HS-5 (cell line): ENCODE results near the gene PDE1A.
A peak's percentile ranks its signal among the peaks of the same experiment; 100 is the strongest.

Experiments used
- DNase-seq: peaks from one replicate; pipeline ENCODE4 v3.0.0-alpha.2; 2012; ENCODE audit warnings: low read depth

The PDE1A gene

DNA sequence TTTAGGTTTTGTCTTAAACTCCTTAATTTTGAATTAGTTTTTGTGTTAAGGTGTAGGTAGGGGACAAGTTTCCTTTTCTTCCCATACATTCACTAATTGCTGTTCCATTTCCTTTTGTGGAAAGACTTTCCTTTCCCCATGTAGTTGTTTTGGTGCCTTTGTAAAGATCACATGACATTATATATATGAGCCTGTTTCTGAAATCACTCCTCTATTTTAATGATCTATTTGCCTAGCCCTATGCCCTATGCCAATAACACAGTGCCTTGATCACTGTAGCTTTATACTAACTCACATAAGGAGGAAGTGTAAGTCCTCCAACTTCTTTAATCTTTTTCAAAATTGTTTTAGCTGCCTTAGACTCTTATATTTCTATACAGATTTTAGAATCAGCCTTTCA is 229.3 kb downstream of the PDE1A start:
- no peak for DNase-seq

DNA sequence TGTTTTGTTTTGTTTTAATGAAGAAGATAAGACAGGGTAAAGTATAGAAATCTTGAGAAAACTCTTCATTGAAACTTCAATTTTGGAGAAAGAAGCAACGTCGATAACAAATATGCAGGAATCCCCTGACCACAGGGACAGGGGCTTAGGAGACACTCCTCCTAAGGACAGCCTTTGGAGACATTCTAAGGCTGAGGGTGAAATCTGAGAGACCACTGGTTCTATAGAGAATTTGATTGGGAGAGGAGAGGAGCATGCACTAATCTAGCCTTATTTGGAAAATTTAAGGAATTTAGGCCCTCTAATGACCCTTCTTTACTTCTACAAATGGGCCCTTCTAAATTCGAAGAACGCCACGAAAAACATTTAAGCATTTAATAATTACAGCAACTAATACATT is 233.5 kb downstream of the PDE1A start:
- no peak for DNase-seq

DNA sequence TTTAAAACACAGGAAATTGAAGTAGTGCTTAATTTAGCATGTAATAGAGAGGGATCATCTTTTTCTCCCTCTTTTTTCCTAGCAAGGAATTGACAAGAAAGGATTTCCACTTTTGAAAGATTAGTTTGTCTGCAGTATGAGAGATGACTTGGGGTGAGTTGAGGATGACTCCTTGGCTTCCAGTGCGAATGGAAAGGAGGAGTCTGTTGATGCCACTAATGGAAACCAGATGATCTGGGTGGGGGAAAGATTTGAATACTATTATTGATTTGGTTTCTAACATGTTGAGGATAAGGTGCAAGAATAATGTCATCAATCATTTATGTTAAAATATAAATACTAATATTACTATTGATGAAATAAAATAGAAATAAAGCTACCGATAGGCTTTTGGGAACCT is 235.8 kb downstream of the PDE1A start:
- no peak for DNase-seq

DNA sequence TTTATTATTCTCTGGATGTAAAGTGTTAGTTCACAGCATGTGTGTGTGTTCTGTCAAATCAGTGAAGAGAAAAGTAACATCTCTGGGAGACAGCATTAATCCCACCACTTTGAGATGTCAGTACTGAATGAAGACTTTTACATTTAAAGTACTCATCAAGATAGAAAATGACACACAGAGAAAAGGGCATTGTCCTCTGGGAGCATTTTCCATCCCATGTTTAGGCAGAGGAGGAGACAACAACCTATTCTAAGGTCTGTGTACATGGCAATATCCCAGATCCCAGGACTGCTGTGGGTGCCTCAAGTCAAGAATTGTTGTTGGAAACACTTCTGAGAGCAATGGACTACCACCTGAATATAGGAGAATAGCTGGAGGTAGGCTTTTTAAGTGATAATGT is 239.7 kb downstream of the PDE1A start:
- no peak for DNase-seq

DNA sequence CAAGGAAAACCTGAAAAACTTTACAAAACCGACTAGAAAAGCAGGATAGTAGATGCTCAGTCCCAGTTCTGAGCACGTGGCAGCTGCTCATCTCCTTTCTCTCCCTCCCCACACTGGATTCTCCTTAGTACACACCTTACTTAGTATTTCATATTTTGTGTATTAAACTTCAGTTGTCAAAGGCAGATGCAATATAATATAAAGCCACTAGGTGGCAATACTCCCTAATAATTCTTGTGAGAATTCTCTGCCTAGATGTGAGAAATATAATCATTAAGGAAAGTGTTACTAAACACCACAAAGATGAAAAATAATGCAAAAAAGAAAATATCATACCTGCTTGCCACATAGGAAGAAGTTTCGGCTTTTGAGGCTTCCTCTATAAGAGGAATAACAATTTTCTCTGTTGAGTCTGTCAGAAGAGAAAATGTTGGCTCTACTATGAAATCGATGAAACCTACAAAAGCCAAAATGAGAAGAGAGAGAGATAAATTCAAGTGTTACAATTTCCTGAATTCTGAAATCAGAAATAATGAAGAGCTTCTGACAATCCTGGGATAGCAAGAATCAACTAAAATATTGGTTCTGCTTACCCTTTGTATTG is 240.6 kb downstream of the PDE1A start:
- peak; percentile 53 for DNase-seq

DNA sequence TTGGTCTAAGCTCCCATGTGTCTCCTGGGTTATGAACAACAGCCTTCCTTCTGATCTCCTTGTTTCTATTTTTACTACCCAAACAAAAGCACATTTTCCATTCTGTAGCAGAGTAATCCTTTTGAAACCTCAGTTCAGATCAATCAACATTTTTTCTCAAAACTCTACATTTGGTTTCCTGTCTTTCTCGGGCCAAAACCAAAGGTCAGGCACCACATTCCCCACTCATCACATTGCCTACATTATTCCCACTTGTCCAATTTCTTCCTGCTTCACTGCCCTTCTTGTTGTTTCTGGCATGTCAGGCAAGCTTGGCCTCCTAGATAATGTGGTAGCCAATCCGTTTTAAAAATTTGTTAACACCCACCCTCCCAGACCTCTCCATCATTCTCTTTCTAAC is 244.4 kb downstream of the PDE1A start:
- DNase-seq, result no peak

DNA sequence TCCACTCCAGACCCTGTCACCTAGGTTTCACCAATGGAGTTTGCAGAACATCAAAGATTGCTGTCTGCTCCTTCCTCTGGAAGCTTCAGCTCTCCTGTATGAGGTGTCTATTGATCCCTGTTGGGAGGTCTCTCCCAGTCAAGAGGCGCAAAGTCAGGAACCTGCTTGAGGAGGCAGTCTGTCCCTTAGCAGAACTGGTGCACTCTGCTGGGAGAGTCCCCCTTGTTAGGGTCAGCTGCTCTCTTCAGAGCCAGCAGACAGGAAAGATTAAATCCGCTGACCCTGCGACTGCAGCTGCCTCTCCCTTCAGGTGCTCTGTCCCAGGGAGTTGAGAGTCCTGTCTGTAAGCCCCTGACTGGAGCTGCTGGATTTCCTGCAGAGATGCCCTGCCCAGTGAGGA is 245.5 kb downstream of the PDE1A start:
- no peak for DNase-seq

DNA sequence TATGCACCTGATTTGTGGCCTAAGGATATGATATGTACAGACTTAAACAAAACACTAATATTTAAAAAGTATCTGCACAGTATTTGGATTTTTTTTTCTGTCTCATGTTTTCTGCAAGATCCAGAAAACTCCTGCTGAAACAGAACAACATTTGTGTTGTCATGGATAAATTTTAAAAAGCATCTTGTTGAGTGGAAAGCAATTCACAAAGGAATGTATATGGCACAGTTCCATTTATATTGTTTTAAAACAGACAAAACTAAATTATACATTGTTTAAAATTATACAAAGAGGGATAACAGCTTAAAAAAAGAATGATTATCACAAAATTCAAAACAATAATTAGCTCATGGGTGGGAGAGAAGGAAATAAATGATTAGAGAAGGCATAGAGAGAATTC is 247.7 kb downstream of the PDE1A start:
- no peak for DNase-seq

DNA sequence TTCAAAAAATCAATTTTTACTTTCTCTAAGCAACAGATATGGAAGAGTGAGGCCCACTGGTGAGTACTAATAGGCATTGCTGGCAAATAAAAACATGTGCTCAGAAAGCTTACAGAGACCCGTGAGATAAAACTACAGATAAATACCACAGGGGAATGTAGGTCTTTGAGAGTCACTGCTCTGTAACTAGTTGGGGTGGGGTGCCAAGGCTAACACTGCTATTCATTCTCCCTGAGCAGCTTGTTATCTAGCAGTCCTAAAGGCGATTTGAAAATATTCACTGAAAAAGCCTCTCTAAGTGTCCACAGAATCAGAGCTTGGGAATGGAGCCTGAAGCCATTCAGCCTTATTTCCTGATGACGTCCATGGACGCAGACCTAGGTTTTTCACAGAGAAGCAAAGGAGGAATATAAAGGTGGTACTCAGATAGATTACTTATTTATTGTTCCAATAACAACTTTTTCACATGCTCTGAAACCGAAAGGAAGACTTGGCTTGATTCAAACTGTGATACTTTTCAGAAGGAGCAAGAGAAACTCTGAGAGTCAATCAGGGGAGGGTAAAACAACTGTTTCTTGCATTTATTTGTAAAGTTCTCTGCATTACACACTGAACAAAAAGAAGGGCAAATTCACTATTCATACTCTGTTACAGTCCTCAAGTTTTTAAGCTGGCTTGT is 252.8 kb downstream of the PDE1A start:
- no peak for DNase-seq

DNA sequence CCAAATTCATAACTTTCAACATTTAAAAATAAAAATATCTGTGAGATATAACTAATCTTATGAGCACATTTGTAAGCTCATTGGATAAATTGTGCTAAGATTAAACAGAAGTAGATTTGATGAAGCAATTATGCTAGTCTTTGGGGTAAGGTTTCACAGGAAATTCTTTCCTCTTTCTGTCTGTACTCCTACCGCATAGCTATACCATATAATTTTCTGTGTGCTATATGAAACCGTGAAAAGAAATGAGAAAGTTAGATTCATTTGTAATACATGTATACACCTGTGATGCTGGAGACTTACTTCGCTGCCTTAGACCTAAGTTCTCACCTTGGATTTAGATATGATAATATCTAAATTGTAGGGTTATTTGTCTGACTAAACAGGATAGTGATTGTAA is 256.5 kb downstream of the PDE1A start:
- DNase-seq, result no peak

DNA sequence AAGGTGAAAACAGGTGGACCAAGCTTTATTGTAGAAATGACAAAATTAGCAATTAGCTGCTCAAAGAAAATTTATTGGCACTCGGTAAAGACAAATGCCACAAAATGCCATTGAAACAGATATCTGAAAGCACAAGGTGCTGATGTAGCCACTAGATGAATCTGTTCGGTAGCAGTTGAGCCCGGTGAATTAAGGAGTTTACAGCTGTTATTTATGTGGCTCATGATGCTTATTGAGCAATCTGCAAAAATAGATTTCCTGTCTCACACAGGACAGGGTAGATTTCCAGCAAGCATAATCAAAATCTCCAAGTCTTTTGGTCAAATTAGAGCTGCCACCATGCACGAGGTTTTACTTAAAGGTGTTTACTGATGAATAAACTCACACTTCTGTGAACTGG is 259.0 kb downstream of the PDE1A start:
- no peak for DNase-seq

DNA sequence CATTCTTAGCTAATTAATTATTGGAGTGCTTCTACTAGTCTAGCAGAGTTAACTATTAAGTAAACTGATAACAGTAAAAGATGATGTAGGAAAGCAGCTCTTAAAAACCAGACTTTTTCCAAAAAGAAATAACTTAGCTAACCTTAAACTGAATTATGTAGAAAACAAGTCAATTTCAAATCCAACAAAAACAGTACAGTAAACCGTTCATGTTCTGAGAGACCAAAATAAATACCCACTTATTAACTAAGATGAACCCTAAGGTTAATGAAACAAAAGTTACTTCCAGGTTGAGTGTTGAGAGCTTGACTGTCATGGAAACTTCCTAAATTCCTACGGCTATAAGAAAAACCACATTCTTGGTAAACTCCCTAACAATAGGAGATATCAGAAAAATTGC is 260.0 kb downstream of the PDE1A start:
- no peak for DNase-seq

DNA sequence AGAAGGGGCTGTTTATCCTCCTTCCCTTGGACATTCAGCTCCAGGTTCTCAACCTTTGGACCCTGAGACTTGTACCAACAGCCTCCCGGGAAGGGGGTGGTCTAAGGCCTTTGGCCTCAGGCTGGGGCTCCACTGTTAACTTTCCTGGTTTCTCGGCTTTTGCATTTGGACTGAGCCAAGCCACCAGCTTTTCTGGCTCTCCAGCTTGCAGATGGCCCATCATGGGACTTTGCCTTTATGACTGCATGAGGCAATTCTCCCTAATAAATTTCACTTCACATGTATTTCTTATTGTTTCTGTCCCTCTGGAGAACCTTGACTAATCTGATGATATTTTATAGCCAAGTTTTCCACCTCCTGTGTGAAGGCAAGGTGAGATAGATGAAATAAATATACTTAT is 260.4 kb downstream of the PDE1A start:
- DNase-seq, result no peak

DNA sequence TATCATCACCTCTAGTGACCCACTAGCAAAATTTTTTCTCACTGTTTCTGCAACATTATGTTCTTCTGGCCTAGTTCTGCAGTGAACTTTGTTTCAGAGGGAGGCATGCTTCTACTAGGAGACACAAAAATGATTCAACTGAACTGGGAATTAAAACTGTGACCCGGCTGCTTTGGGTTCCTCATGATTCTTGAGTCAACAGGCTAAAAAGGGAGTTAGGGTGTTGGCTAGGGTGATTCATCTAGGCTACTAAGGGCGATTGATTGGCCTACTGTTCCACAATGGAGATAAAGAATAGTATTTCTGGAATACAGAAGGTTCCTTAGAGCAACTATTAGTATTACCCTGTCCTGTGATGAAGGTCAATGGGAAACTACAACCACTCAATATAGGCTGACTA is 261.6 kb downstream of the PDE1A start:
- DNase-seq, result no peak

DNA sequence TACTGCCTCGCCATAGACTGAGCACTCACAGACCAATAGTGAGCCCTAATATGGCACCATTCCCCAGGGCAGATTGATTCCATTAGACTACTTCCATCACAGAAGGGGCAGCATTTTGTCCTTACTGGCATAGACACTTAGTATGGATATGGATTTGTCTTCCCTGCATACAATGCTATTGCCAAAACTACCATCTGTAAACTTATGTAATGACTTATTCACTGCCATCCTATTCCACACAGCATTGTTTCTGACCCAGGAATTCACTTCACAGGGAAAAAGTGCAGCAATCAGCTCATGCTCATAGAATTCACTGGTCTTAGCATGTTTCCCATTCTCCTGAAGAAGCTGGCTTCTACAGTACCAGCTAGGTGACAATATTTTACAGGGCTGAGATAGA is 262.1 kb downstream of the PDE1A start:
- no peak for DNase-seq

DNA sequence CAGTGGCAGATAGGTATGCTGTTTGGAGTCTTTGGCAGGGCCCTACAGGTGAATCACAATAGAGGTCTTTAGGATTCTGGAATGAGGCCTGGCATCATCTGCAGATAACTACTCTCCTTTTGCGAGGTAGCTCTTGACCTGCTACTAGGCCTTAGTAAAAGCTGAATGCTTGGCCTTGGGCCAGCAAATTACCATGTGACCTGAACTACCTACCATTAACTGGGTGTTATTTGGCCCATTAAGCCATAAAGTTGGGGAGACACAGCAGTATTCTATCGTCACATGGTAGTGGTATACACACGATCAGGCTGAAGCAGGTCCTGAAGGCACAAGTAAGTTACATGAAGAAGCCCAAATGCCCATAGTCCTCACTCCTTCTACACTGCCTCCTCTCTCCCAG is 263.0 kb downstream of the PDE1A start:
- DNase-seq, result no peak

DNA sequence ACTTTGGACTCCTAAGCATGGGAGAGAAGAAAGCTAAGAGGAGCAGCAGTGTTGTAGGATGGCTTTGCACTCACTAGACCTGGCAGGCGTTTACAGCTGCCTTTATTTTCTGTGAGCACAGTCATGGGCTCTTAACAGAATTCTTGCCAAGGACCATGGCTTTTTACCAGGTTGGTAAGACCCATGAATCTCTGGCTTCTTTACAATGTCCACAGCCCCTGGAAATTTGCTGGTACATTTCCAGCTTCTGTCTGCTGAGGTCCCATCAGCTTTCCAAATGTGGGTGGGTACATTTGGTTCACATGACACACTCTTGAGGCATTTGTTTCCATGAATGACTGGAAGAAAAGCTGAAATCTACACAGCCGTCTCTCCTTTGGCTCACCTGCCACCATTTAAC is 278.5 kb downstream of the PDE1A start:
- DNase-seq, result no peak

DNA sequence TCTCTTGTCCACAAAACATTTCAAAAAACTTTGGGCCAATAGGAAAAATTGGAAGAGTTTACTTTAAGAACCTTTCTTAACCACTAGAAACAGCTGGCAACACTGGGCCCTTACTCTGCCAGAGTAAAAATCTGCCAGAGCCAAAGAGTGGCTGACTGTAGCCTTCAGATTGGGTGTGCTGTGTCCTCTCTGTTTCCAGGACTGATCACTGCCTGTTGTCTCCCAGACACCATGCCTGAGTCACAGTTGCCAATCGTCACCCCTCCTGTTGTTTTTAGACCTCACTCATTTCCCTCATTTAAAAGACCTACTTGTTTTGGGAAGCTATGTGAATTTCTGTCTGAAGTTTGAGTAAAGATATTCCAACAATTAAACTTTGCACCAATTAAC is 282.1 kb downstream of the PDE1A start:
- no peak for DNase-seq

DNA sequence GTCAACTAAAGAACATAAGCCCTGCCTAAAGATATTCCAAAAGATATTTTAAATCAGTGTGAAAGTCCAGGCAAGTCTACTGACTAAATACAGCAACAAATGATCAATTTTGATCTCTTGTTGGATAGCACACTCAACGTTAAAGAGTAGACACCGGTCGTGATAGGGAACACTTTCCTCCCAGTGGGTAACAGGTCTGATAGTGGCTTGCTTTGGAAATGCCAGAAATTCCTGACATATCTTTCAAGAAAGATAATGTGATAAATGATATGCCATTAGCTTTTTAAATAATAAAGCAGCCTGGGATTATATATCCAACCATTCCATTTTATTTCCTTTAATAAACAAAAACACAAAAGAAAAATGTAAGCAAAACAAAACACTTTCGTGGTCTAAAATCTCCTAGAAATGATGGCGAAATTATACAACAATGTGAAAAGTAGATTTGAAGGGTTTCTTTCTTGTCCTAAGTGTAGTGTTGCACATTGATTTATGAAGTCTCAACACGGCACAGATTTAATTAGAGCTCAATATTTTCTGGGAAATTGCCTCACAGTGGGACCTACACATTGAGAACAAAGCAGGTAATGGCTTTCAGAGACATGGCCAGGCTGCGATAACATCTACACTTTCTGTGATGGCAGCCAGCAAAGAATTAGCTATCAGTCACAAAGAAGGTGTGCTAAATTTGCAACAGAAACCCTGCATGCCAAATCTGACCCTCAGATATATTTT is 282.6 kb downstream of the PDE1A start:
- DNase-seq, result no peak

DNA sequence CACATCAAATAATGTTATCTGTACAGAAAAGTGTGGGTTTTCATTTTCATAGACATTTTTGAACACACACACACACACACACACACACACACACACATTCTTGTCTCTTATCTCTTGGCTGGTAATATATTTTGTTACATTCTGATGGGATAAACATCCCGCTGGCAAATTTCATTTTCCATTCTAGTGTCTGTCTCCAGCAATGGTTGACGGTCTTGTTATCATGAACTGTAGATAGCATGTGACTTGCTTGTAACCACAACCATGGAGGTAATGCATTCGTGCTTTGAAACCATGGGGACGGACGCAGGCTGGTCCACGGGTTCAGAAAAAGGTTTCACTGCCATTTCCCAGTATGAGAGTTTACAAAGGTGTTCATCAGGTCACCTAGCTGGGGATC is 284.8 kb downstream of the PDE1A start:
- DNase-seq, result no peak

DNA sequence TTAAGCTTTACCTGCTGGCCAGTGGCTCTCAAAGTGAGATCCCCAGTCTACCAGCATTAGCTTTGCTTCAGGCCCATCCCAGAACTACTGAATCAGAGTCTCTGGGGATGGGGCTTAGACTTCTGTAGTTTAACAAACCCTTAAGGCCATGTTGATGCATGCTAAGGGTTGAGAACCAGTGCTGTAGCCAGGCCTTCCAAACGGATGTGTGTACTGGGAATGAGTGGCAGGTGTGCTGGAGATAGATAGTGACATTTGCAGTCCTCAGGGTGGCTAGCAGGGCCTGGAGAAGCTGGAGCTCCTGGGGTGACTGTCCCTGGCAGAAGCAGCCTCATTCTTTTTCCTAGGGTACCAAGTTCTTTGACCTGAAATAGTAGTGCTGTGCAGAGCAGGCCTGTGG is 292.6 kb downstream of the PDE1A start:
- no peak for DNase-seq

DNA sequence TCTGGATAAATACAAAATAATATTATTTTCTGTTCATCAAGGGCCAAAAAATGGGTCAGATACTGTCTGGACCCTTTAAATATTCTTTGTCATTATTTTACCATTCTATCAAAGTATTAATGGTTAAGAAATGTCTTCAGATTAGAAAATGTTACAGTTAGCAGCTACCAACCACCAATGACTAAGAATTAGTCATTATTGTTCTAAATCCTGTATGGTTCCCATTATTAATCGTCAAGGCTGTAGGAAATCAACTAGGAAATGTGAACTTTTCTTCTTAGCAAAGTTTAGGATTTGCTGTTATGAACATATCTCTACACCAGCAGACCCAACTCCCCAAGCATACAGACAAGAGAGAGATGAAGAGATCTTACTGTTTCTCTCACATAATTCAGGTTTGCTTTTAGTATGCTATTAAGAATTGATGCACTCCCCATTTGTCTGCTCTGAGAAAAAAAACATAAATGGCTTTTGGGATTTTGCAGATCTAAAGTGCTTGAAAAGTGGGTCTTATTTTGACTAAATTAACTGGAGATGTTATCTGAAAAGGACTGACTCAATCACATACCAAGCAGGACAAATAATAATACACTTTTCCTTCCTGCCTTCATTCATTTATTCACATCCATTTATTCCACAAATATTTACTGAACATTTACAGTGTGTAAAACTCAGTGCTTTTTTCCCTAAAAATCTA is 293.5 kb downstream of the PDE1A start:
- DNase-seq, result no peak

DNA sequence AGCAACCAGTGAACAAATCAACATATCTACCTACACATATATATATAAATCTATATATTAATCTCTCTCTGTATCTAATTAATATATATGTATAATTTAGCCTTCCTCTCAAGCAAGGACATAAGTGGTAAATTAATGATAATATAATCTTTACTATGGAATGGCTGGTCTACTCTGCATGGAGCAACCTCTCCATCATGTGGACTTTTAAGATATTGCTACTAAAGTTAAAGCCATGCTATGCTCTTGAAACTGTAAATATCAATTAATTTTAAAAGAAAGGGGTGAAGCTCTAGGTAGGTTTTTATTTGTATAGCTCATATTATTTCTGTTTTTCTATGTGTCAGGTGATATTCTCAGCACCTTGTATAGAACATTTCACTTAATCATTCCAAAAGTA is 294.2 kb downstream of the PDE1A start:
- no peak for DNase-seq
